HL-60 (cell line): ENCODE measurements around the gene BRD3OS.

Source experiments
- CTCF ChIP-seq: IDR thresholded peaks from one replicate; pipeline ENCODE4 v1.5.1; 2011; ENCODE audit warnings: low read length, control low read depth, inconsistent platforms; ENCODE audit not compliant: insufficient read depth
- POLR2AphosphoS5 ChIP-seq: IDR thresholded peaks from 2 replicates; pipeline ENCODE4 v1.6.1; 2012; ENCODE audit warnings: low read depth
- SPI1 ChIP-seq: IDR thresholded peaks from 2 replicates; pipeline ENCODE4 v1.6.1; 2012; ENCODE audit warnings: low read depth, mild to moderate bottlenecking, borderline replicate concordance

GRCh38 chr9:134029248-134030226, 4.3 kb downstream of the BRD3OS start:
- TF ChIP-seq CTCF (no peak), POLR2AphosphoS5 (no peak), SPI1 (no peak)
